Esophagus muscularis mucosa (tissue), 4 donors: ENCODE results near the gene ANO6.

Experiments used
- CTCF ChIP-seq, 3 experiments: fragments of 200-600 bp in 2 of 3; fragments of 450-650 bp in 1 of 3; sonication (generic) in 2 of 3; IDR thresholded peaks; one replicate each; pipeline ENCODE4 v1.5.1; 2017 to 2019; ENCODE audit warnings: antibody characterized with exemption in 3 of 3, mild to moderate bottlenecking in 2 of 3, moderate library complexity in 1 of 3
- EP300 ChIP-seq: sonication (generic); formaldehyde crosslinking; IDR thresholded peaks from one replicate; pipeline ENCODE4 v1.6.1; 2017; ENCODE audit warnings: antibody characterized with exemption
- POLR2A ChIP-seq: fragments of 450-650 bp; IDR thresholded peaks from one replicate; pipeline ENCODE4 v1.6.1; 2017; ENCODE audit warnings: antibody characterized with exemption, moderate library complexity, mild to moderate bottlenecking, low read depth

GRCh38 chr12:45220969-45221368 lies 5.1 kb downstream of the ANO6 start:
- TF ChIP-seq CTCF (IDR thresholded peaks at IDR 0.05) (no peak), EP300 (no peak), POLR2A (no peak)
